ENCODE measurements around the gene PLN. TPM values are rescaled to one million over a fixed set of nuclear protein-coding genes. Genes with fewer than 3 reads are reported as not detected.

Gene PLN
- total and polyA plus RNA-seq, 10 of the 15 experiments (the other 5 are each of a cell fraction or from before 2014, with no cell fraction given): 0.16 to 0.44 TPM; not detected in 8

GRCh38 chr6:118554698-118555097, 6.6 kb downstream of the PLN start:
- POLR2A ChIA-PET: no interaction called here
- Histone ChIP-seq H3K36me3 (ENCODE audit: control insufficient read depth in 2 of 2, insufficient read depth in 2 of 2, low read length in 1 of 2) (no peaks in the 10 kb centered on the region; a peak in 1 of 4 replicates), H3K27me3 (replicated peaks in 1 of 2; ENCODE audit: control insufficient read depth in 2 of 2, insufficient read depth in 2 of 2, low read length in 1 of 2) (no peaks in the 10 kb centered on the region), H3K27ac (ENCODE audit: control insufficient read depth, insufficient read depth) (no peak overlapping the region), H3K79me2 (ENCODE audit: control insufficient read depth, insufficient read depth, low read length) (no peaks in the 10 kb centered on the region), H3K4me1 (ENCODE audit: control insufficient read depth, insufficient read depth, low read length) (peaks cover 6% of the 10 kb centered on the region), H3K4me2 (ENCODE audit: control insufficient read depth, insufficient read depth) (no peak overlapping the region), H3K9ac (ENCODE audit: control insufficient read depth, insufficient read depth, low read length) (no peak overlapping the region), H4K20me1 (ENCODE audit: control insufficient read depth, insufficient read depth) (no peaks in the 10 kb centered on the region), H2AFZ (ENCODE audit: control insufficient read depth, low read depth, low read length) (no peak overlapping the region), H3K4me3 (no peak overlapping the region), H3K9me3 (replicated peaks; ENCODE audit: control insufficient read depth, insufficient read depth, low read length) (no peaks in the 10 kb centered on the region)
- in situ Hi-C loops (cut with MboI): no loop called here
- RAD21 ChIA-PET (ENCODE audit: unreplicated experiment): no interaction called here
- ATAC-seq (no peak), DNase-seq (ENCODE audit: low read depth, low spot score) (no peak), FAIRE-seq (no peak)
- SMC1A ChIA-PET (ENCODE audit: uncharacterized antibody, unreplicated experiment): interaction anchor here (1.6 to 2.8 kb wide), 2 partner anchors 10 to 270 kb away, joined by 5 to 10 read pairs; no protein-coding TSS in a partner anchor
- 57% methylated on average over 1 of the region's 1 CpG for WGBS (ENCODE audit: insufficient coverage, insufficient replicate concordance, low lambda C conversion rate, missing lambda C conversion rate)
- no TSS peak for BruUV-seq (replicated peaks)
- CTCF ChIA-PET: interaction anchor here (0.6 to 1.7 kb wide), 2 partner anchors 10 to 270 kb away, joined by 3 to 15 read pairs; no protein-coding TSS in a partner anchor
- intact Hi-C loops (cut with micrococcal nuclease; ENCODE audit: unreplicated experiment): loop anchor here (10.0 kb wide), 1 partner anchor 1210 kb away; no protein-coding TSS in a partner anchor
- TF ChIP-seq DPF2 (IDR thresholded peaks at IDR 0.05) (no peak), ZBED1 (IDR thresholded peaks at IDR 0.05; ENCODE audit: borderline replicate concordance) (no peak), PKNOX1 (IDR thresholded peaks at IDR 0.05) (no peak), ZNF207 (IDR thresholded peaks at IDR 0.05; ENCODE audit: borderline replicate concordance) (no peak), TCF7 (IDR thresholded peaks at IDR 0.05; ENCODE audit: borderline replicate concordance) (no peak), EGR1 (IDR thresholded peaks at IDR 0.05; ENCODE audit: borderline replicate concordance in 1 of 2, low read depth in 2 of 2, low read length in 2 of 2) (no peak), PAX5 (IDR thresholded peaks at IDR 0.05; ENCODE audit: borderline replicate concordance, low read depth, low read length) (no peak), ZNF384 (IDR thresholded peaks at IDR 0.05; ENCODE audit: borderline replicate concordance, low read depth, low read length) (no peak), RCOR1 (conservative IDR thresholded peaks at IDR 0.05; ENCODE audit: low read depth, low read length) (no peak), RUNX3 (IDR thresholded peaks at IDR 0.05; ENCODE audit: low read length) (no peak), ZZZ3 (IDR thresholded peaks at IDR 0.05; ENCODE audit: control insufficient read depth, insufficient read length, low read depth) (no peak), E2F8 (IDR thresholded peaks at IDR 0.05; ENCODE audit: low read depth, partially characterized antibody) (no peak), MTA3 (IDR thresholded peaks at IDR 0.05; ENCODE audit: borderline replicate concordance, low read length) (no peak), SMAD1 (IDR thresholded peaks at IDR 0.05; ENCODE audit: low read depth, partially characterized antibody) (no peak)

Measured in GM12878 (cell line).